ENCODE measurements around the gene NXPH1.

DNA sequence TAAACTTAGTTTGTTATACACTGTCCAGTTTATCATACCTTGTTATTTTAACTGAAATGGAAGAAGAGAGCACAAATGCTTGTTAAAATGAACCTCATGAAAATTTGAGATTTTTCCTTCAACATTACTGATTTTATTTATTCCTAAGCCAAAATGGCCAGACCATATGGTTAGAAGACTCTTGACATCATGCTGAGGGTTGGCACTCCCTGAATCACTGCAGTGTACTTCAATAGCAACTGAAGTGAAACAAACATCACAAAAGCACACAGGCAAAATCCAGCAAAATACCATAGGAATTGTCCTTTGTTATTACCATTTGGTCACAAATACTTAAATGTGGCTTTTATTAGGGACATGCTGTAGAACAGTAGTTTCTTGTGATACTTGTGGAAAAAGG, 347.8 kb downstream of the NXPH1 start:
- TF ChIP-seq, protein P1, sequence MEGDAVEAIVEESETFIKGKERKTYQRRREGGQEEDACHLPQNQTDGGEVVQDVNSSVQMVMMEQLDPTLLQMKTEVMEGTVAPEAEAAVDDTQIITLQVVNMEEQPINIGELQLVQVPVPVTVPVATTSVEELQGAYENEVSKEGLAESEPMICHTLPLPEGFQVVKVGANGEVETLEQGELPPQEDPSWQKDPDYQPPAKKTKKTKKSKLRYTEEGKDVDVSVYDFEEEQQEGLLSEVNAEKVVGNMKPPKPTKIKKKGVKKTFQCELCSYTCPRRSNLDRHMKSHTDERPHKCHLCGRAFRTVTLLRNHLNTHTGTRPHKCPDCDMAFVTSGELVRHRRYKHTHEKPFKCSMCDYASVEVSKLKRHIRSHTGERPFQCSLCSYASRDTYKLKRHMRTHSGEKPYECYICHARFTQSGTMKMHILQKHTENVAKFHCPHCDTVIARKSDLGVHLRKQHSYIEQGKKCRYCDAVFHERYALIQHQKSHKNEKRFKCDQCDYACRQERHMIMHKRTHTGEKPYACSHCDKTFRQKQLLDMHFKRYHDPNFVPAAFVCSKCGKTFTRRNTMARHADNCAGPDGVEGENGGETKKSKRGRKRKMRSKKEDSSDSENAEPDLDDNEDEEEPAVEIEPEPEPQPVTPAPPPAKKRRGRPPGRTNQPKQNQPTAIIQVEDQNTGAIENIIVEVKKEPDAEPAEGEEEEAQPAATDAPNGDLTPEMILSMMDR (IDR thresholded peaks at IDR 0.05), result no peak
- TF ChIP-seq POLR2A (IDR thresholded peaks at IDR 0.05), result no peak
